NCI-H1930 (cell line): ENCODE data around the gene RPL21.
"Not testable (repeated sequence)": the region's sequence is repeated elsewhere in the genome, so short reads cannot be mapped to it uniquely, and the experiment has no call there.

Source experiments
- DNase-seq, 2 experiments: peaks; one replicate each; lab custom pipeline; 2025; lab: John Stamatoyannopoulos, UW

RPL21 gene

GRCh38 chr13:27251166-27252091 lies at the start of gene RPL21:
TSS of gene RPL21 (plus strand) at chr13:27251558. CDS start at chr13:27253777, 2,219 bp downstream.
- peak; percentile 96 to 97 for DNase-seq

- DNase-seq, result no peak
Measured at GRCh38 chr13:27201661-27202060, 49.7 kb upstream of the RPL21 start.

DNA sequence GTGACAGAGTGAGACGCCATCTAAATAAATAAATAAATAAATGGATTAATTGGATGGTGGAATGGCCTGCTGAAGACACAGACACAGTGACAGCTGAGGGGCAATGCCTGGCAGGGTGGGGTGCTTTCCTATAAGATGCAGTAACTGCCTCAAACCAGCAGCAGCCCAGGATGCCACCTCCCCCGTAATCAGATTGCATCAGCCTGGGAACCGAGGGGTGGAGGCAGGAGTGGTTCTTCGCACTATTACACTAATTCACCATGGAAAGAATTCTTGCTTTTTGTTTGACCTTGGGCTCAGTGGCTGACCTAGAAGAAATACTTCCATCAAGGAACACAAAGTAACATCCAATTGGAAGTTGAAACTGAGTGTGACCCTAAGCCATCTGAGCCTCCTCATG lies 48.2 kb upstream of the RPL21 start:
- DNase-seq, result no peak

GRCh38 chr13:27203854-27204253 lies 47.5 kb upstream of the RPL21 start:
- no peak for DNase-seq

DNA sequence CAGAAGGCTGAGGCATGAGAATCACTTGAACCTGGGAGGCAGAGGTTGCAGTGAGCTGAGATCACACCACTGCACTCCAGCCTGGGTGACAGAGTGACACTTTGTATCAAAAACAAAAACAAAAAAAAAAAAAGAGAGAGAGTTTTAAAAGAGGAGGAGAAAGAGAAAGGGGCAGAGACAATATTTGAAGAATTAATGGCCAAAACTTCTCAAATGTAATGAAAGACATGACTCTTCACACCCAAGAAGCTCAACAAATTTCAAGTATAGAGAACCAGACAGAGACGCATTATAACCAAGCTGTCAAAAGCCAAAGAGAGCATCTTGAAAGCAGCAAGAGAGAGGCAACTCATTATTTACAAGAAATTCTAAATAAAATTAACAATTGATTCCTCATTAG lies 42.8 kb upstream of the RPL21 start:
- DNase-seq, result no peak

DNA sequence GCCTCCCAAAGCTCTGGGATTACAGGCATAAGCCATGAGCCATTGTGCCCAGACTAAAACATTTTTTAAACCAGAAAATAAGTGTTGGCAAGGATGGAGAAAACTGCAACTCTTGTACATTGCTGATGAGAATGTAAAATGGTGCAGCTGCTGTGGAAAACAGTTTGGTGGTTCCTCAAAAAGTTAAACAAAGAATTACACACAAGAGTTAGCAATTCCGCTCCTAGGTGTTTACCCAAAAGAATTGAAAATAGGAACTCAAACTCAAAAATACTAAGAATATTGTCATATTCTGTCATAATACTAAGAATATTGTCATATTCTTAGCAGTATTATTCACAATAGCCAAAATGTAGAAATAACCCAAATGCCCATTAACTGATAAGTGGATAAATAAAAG lies 40.1 kb upstream of the RPL21 start:
- DNase-seq, result no peak

DNA sequence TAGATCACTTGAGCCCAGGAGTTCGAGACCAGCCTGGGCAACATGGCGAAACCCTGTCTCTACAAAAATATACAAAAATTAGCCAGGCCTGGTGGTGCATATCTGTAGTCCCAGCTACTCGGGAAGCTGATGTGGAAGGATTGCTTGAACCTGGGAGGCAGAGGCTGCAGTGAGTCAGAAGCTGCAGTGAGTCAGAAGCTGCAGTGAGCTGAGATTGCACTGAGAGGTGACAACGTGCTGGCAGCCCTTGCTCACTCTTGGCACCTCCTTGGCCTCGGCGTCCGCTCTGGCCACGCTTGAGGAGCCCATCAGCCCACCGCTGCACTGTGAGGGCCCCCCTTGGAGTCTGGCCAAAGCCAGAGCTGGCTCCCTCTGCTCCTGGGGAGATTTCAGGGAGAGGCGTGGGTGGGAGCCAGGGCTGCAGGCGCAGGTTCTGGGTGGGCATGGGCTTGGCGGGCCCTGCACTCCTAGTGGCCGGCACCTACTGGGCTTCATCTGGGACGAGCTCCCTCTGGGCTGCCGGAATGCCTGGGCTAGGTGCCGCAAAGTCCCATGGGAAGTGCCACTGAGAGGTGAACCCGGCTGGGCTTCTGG lies 39.5 kb upstream of the RPL21 start:
- no peak for DNase-seq

DNA sequence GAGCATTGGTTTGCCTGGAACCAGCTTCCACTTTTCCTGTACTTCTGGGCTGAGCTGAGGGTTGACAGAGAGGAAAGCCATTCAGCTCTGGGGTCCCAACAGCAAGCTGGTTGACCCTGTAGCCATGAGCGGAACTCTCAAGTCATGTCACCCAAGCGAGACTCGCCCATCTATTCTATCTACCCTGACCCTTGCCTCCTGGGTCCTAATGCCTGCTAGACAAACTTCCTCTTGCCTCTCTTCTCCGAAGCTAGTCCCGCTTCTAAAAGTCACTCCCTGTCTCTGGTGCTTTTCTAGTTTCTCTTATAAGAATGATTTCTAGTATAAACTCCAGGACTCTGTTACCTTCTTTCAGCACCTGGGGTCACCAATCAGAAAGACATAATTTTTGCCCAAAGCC lies 38.0 kb upstream of the RPL21 start:
- DNase-seq, result not testable (repeated sequence)

DNA sequence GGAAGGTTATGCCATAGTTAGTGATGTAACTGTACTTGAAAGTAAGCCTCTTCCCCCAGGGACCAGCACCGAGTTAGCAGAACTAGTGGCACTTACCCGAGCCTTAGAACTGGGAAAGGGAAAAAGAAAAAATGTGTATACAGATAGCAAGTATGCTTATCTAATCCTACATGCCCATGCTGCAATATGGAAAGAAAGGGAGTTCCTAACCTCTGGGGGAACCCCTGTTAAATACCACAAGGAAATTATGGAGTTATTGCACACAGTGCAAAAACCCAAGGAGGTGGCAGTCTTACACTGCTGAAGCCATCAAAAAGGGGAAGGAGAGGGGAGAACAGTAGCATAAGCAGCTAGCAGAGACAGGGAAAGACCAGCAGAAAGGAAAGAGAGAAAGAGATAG lies 33.6 kb upstream of the RPL21 start:
- DNase-seq, result not testable (repeated sequence)

- not testable (repeated sequence) for DNase-seq
Measured at GRCh38 chr13:27218861-27219260, 32.5 kb upstream of the RPL21 start.

GRCh38 chr13:27219611-27220010 lies 31.7 kb upstream of the RPL21 start:
- no peak for DNase-seq

DNA sequence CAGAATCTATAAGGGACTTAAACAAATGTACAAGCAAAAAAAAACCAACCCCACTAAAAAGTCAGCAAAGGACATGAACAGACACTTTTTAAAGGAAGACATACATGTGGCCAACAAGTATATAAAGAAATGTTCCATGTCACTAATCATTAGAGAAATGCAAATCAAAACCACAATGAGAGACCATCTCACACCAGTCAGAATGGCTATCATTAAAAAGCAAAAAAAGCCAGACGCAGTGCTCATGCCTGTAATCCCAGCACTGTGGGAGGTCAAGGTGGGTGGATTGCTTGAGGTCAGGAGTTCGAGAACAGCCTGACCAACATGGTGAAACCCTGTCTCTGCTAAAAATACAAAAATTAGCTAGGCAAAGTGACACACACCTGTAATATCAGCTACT lies 29.3 kb upstream of the RPL21 start:
- DNase-seq, result not testable (repeated sequence)

GRCh38 chr13:27226991-27227390 lies 24.4 kb upstream of the RPL21 start:
- no peak for DNase-seq

DNA sequence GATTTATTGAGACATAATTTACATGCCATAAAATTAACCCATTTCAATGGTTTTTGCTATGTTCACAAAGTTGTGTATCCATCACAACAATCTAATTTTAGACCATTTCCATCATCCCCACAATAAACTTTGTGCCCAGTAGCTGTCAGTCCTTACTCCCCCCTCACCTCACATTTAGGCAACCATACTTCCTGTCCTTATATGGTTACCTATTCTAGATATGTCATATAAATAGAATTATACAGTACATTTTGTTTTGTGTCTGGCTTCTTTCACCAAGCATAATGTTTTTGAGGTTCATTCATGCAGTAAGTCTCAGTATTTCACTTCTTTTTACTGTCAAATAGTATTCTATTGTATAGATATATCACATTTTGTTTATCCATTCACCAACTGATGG lies 23.2 kb upstream of the RPL21 start:
- DNase-seq, result no peak

DNA sequence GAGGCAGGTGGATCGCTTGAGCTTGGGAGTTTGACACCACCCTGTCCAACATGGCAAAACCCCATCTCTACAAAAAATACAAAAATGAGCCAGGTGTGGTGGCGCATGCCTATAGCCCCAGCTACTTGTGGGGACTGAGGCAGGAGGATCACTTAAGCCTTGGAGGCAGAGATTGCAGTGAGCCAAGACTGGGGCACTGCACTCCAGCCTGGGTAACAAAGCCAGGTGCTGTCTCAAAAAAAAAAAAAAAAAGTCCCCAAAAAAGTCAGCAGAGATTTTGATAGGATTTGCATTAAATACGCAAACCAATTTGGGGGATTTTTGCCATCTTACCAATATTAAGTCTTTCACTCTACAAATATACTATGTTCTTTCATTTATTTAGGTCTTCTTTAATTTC lies 21.7 kb upstream of the RPL21 start:
- no peak for DNase-seq

DNA sequence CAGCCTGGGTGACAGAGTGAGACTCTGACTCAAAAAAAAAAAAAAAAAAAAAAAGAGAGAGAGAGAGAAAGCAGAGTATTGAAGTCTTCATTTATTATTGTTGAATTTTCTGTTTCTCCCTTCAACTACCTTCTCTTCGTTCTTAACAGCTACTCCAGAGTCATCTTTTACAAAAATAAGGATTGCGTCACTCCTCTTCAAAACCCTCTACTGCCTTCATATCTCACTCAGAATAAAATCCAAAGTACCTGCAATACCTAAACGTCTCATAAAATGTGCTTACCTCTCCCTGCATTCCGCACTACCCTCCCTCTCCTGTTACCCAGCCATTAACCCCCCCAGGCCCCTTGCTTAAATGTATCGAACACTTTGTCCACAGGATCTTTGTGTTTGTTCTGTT lies 17.4 kb upstream of the RPL21 start:
- DNase-seq, result no peak

GRCh38 chr13:27236478-27236877 lies 14.9 kb upstream of the RPL21 start:
- DNase-seq, result no peak

DNA sequence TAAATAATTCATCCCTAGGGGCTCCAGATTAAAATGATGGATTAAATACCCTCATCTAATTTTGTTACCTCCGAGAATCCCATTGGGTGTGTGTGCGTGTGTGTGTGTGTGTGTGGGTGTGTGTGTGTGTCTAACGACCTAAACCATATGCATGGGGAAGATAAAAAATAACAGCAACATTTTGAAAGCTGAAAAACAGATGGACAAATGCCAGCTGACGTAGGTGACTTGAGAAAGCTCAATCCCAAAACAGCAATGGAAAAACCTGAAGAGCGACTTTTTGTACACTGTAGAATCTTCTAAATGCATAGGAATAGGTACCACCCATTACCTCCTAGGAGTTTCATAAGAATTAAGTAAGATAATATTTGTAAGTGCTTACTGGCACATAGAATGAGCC lies 8.7 kb upstream of the RPL21 start:
- no peak for DNase-seq

GRCh38 chr13:27245610-27246009 lies 5.7 kb upstream of the RPL21 start:
- DNase-seq, result no peak

GRCh38 chr13:27250833-27251165 lies 559 bp upstream of the RPL21 start:
- no peak for DNase-seq

DNA sequence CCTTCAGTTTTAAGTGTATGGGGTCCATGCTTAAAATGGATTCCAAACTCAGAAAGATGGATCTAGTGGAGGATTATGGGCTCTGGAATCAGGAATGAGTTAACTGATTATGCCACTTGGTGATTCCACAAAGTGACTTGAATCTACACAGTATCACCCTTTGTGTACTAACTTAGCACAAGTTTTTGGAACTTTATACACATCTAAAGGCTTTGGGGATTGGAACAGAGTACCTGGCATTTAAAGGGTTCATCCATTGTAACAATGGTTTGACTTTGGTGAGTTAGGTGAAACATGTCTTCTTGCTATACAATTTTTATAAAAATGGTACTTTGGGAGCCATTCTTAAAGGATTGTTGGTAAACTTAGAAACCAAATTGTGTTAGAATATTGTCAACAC lies 1.1 kb downstream of the RPL21 start:
- DNase-seq, result no peak

DNA sequence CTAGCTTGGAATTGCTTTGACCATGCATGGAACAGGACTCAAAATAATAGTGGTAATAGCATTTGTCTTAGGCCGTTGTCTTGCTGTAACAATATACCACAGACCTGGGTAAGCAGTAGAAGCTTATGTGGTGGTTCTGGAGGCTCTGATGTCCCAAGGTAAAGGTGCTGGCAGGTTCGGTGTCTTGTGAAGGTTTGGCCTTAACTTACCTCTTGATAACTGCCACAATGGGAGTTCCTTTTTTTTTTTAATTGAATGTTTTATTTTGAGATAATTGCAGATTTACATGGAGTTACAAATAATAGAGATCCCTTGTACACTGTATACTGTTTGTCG lies 5.8 kb downstream of the RPL21 start:
- no peak for DNase-seq

- DNase-seq, result peak in 1 of 2 experiments; percentile 24
Measured at GRCh38 chr13:27257648-27258253, 6.4 kb downstream of the RPL21 start.
